ENCODE data around the gene FLNB.

DNA sequence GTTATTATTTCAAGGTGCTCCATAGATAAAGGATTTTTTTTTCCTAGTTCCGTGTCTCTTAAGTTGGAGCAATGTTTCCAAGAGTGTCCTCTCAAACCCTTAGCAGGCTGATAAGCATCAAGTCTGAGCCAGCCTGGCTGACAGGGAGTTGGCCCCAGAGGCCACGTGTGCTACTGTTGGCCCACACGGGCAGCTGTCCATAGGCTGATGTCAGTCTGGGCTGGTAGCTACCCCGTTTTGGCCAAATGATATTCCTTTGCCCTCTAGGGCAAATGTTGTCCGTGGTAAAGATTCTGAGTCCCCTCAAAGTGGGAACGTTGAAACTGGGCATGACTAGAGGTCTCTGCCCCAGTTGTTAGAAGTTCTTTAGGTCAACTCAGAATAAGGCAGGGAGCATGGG is 99.4 kb downstream of the FLNB start:
- TF ChIP-seq, protein P1, sequence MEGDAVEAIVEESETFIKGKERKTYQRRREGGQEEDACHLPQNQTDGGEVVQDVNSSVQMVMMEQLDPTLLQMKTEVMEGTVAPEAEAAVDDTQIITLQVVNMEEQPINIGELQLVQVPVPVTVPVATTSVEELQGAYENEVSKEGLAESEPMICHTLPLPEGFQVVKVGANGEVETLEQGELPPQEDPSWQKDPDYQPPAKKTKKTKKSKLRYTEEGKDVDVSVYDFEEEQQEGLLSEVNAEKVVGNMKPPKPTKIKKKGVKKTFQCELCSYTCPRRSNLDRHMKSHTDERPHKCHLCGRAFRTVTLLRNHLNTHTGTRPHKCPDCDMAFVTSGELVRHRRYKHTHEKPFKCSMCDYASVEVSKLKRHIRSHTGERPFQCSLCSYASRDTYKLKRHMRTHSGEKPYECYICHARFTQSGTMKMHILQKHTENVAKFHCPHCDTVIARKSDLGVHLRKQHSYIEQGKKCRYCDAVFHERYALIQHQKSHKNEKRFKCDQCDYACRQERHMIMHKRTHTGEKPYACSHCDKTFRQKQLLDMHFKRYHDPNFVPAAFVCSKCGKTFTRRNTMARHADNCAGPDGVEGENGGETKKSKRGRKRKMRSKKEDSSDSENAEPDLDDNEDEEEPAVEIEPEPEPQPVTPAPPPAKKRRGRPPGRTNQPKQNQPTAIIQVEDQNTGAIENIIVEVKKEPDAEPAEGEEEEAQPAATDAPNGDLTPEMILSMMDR (IDR thresholded peaks at IDR 0.05; ENCODE audit: low read length) = no peak
- no peak for TF ChIP-seq EZH2 (optimal IDR thresholded peaks at IDR 0.05; ENCODE audit: low read depth, low read length)
- no peak for TF ChIP-seq EZH2phosphoT487 (IDR thresholded peaks at IDR 0.05; ENCODE audit: low read length)
